Parathyroid adenoma (tissue), 2 donors: ENCODE measurements around the gene ARMC9.

Experiments
- H2AFZ ChIP-seq: fragments of 300-600 bp; sonication (generic); one replicate; pipeline ENCODE4 v1.7.0; 2017; ENCODE audit warnings: antibody characterized with exemption, mild to moderate bottlenecking
- H3K27ac ChIP-seq: fragments of 300-600 bp; sonication (generic); one replicate; pipeline ENCODE4 v1.7.0; 2017
- H3K27me3 ChIP-seq: fragments of 300-600 bp; sonication (generic); one replicate; pipeline ENCODE4 v1.7.0; 2017; ENCODE audit warnings: low read length; ENCODE audit not compliant: control insufficient read depth, insufficient read depth
- H3K36me3 ChIP-seq: fragments of 300-600 bp; sonication (generic); one replicate; pipeline ENCODE4 v1.7.0; 2017; ENCODE audit warnings: low read length; ENCODE audit not compliant: control insufficient read depth, insufficient read depth
- H3K4me1 ChIP-seq: fragments of 300-600 bp; sonication (generic); one replicate; pipeline ENCODE4 v1.7.0; 2017; ENCODE audit warnings: control low read depth
- H3K4me2 ChIP-seq: fragments of 300-600 bp; sonication (generic); one replicate; pipeline ENCODE4 v1.7.0; 2017; ENCODE audit warnings: low read length
- H3K4me3 ChIP-seq: fragments of 300-600 bp; sonication (generic); one replicate; pipeline ENCODE4 v1.7.0; 2017; ENCODE audit warnings: low read depth, low read length
- H3K79me2 ChIP-seq: fragments of 300-600 bp; sonication (generic); one replicate; pipeline ENCODE4 v1.7.0; 2017; ENCODE audit warnings: control low read depth
- H3K9ac ChIP-seq: fragments of 300-600 bp; sonication (generic); one replicate; pipeline ENCODE4 v1.7.0; 2017; ENCODE audit warnings: mild to moderate bottlenecking
- H3K9me3 ChIP-seq: fragments of 300-600 bp; sonication (generic); one replicate; pipeline ENCODE4 v1.7.0; 2017; ENCODE audit warnings: low read length; ENCODE audit not compliant: control insufficient read depth
- TF ChIP-seq, protein P1 (sequence below): fragments of 300-600 bp; sonication (generic); IDR thresholded peaks from one replicate; pipeline ENCODE4 v1.7.0; 2017; ENCODE audit warnings: antibody characterized with exemption, mild to moderate bottlenecking
- donor health status: primary hyperparathyroidism.

The ARMC9 gene

GRCh38 chr2:231292472-231293134 is 94.2 kb downstream of the ARMC9 start:
- H3K27ac ChIP-seq = no peak overlapping the region

GRCh38 chr2:231293163-231293562 is 94.7 kb downstream of the ARMC9 start:
- no peak overlapping the region for H3K27ac ChIP-seq
- H3K4me2 ChIP-seq = no peak overlapping the region
- no peak overlapping the region for H3K4me3 ChIP-seq
- H3K27me3 ChIP-seq = no peaks in the 10 kb centered on the region
- H3K4me1 ChIP-seq = peaks cover 3% of the 10 kb centered on the region
- no peaks in the 10 kb centered on the region for H3K9me3 ChIP-seq
- no peak overlapping the region for H3K9ac ChIP-seq
- TF ChIP-seq, protein P1, sequence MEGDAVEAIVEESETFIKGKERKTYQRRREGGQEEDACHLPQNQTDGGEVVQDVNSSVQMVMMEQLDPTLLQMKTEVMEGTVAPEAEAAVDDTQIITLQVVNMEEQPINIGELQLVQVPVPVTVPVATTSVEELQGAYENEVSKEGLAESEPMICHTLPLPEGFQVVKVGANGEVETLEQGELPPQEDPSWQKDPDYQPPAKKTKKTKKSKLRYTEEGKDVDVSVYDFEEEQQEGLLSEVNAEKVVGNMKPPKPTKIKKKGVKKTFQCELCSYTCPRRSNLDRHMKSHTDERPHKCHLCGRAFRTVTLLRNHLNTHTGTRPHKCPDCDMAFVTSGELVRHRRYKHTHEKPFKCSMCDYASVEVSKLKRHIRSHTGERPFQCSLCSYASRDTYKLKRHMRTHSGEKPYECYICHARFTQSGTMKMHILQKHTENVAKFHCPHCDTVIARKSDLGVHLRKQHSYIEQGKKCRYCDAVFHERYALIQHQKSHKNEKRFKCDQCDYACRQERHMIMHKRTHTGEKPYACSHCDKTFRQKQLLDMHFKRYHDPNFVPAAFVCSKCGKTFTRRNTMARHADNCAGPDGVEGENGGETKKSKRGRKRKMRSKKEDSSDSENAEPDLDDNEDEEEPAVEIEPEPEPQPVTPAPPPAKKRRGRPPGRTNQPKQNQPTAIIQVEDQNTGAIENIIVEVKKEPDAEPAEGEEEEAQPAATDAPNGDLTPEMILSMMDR = no peak
- H2AFZ ChIP-seq = no peak overlapping the region
- no peaks in the 10 kb centered on the region for H3K36me3 ChIP-seq
- H3K79me2 ChIP-seq = no peaks in the 10 kb centered on the region

More at GRCh38 chr2:231292472-231293134, 94.2 kb downstream of the ARMC9 start:
- TF ChIP-seq, protein P1 = no peak
- Histone ChIP-seq H3K79me2 (no peaks in the 10 kb centered on the region), H3K36me3 (no peaks in the 10 kb centered on the region), H3K9ac (no peak overlapping the region), H3K4me2 (no peak overlapping the region), H3K27me3 (no peaks in the 10 kb centered on the region), H3K4me1 (peaks cover 3% of the 10 kb centered on the region), H3K4me3 (no peak overlapping the region), H2AFZ (no peak overlapping the region), H3K9me3 (no peaks in the 10 kb centered on the region)

DNA sequence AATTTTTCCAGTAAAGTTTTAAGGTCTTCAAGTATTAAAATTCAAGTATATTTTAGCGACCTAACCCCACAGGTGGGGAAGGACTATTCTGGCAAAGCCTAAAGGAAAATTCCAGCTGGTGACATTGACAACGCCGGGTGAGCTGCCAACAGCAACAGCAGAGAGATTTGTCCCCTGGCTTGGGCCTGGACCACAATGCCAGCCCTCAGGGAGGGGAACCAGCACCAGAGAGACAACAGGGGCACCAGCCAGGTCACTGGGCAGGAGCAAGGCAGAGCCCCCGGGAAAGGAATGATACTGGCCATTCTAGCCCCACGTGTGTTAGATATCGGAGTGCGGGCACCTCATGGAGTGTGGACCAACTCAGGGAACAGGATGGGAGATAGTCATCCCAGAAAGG is 95.7 kb downstream of the ARMC9 start:
- TF ChIP-seq, protein P1 = no peak

DNA sequence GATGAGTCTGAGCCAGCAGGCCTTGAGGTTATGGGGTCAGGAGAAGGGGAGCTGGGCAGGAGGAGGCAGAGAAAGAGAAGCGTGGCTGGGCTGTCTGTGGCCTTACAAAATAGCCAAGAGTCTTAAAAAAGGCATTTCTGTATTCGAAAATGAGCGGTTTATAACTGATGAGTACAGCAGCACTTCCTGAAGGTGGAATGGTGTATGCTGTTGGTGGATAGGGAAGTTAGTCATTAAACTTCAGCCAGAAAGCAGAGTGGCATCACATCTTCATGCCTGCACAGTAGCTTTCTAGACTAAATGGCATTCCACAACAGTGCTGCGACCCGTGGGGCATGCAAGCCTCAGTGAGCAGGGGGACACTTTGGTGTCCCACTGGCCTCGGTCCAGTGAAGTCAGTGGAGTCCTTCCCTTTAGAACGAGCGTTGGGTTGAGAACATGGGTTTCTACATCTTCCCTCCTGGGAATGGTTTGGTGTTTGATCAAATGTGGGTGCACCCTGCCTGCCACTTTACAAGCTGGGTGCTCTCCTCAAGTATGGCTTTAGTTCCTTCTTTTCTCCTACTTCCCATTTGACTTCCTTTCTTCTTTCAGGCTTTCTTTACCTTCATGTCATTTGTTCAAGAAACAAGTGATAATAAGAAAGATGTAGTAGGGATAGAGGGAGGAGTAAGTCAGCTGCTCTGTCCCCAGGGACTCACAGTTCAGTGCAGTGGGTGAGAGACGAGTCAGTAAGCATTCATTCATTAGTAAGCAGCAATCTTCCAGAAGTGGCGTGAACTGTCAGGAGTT is 96.3 kb downstream of the ARMC9 start:
- H2AFZ ChIP-seq = no peak overlapping the region
- H3K9me3 ChIP-seq = no peaks in the 10 kb centered on the region
- H3K36me3 ChIP-seq = no peaks in the 10 kb centered on the region
- no peak overlapping the region for H3K9ac ChIP-seq
- TF ChIP-seq, protein P1 = no peak
- no peaks in the 10 kb centered on the region for H3K79me2 ChIP-seq
- no peak overlapping the region for H3K27ac ChIP-seq
- peaks cover 3% of the 10 kb centered on the region for H3K4me1 ChIP-seq
- no peak overlapping the region for H3K4me2 ChIP-seq
- no peak overlapping the region for H3K4me3 ChIP-seq
- H3K27me3 ChIP-seq = no peaks in the 10 kb centered on the region

More for the DNA sequence above, 95.7 kb downstream of the ARMC9 start:
- Histone ChIP-seq H3K9ac (no peak overlapping the region), H3K4me3 (no peak overlapping the region), H3K79me2 (no peaks in the 10 kb centered on the region), H3K36me3 (no peaks in the 10 kb centered on the region), H3K27ac (no peak overlapping the region), H2AFZ (no peak overlapping the region), H3K27me3 (no peaks in the 10 kb centered on the region), H3K9me3 (no peaks in the 10 kb centered on the region), H3K4me1 (peaks cover 3% of the 10 kb centered on the region), H3K4me2 (no peak overlapping the region)

DNA sequence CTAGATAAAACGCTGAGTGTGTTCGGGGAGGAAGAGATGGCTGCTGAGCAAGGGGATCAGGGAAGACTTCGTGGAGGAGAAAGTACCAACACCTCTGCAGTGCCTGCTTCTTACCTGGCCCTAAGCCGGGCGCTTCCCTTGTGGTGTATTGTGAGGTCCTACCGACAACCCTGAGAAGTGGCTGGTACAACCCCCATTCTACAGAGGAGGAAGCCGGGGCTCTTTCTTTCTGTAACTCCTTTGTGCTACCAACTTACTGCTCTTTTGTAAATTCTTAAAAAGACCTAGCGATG is 96.9 kb downstream of the ARMC9 start:
- H3K9ac ChIP-seq = no peak overlapping the region
- TF ChIP-seq, protein P1 = no peak
- H3K9me3 ChIP-seq = no peaks in the 10 kb centered on the region
- H3K4me1 ChIP-seq = peaks cover 3% of the 10 kb centered on the region
- no peak overlapping the region for H2AFZ ChIP-seq
- no peak overlapping the region for H3K4me2 ChIP-seq
- no peaks in the 10 kb centered on the region for H3K36me3 ChIP-seq
- H3K27me3 ChIP-seq = no peaks in the 10 kb centered on the region
- no peak overlapping the region for H3K27ac ChIP-seq
- no peak overlapping the region for H3K4me3 ChIP-seq
- no peaks in the 10 kb centered on the region for H3K79me2 ChIP-seq
